ENCODE results near the gene STK38L. TPM values are rescaled to one million over a fixed set of nuclear protein-coding genes. Genes with fewer than 3 reads are reported as not detected.
A peak's percentile ranks its signal among the peaks of the same experiment; 100 is the strongest.

Gene STK38L
- total RNA-seq, 1 experiment from 2014 or later: 25.2 TPM

GRCh38 chr12:27243006-27243405, 1.1 kb upstream of the STK38L start:
- DNase-seq (ENCODE audit: low read depth, low spot score): no peak
- Histone ChIP-seq H3K36me3 (ENCODE audit: control insufficient read depth, insufficient read depth, low read length) (no peaks in the 10 kb centered on the region), H3K4me3 (ENCODE audit: low read depth in 2 of 2, low read length in 2 of 2) (no peak overlapping the region), H3K4me1 (ENCODE audit: control insufficient read depth, insufficient read depth, low read length) (peaks cover 15% of the 10 kb centered on the region), H3K9me3 (ENCODE audit: control insufficient read depth, insufficient read depth, low read depth, low read length) (peaks cover 4% of the 10 kb centered on the region; the same call in 1 of the 2 replicates), H3K27ac (ENCODE audit: low read length) (no peak overlapping the region), H3K27me3 (ENCODE audit: control insufficient read depth, insufficient read depth, low read length) (no peaks in the 10 kb centered on the region)
- intact Hi-C loops (cut with micrococcal nuclease; ENCODE audit: unreplicated experiment): no loop called here
- in situ Hi-C loops (cut with HindIII; ENCODE audit: low pct_unique_long_range_greater_than_20kb, low sequenced_read_pairs): no loop called here
- TF ChIP-seq POLR2AphosphoS5 (IDR thresholded peaks at IDR 0.05; ENCODE audit: low read depth, low read length) (no peak), CTCF (IDR thresholded peaks at IDR 0.05) (no peak), REST (IDR thresholded peaks at IDR 0.05; ENCODE audit: insufficient read depth in 1 of 2, low read depth in 2 of 2, low read length in 1 of 2) (no peak), SIN3A (IDR thresholded peaks at IDR 0.05; ENCODE audit: borderline replicate concordance, insufficient read depth, low read depth, low read length) (no peak), TCF7L2 (IDR thresholded peaks at IDR 0.05; ENCODE audit: low read depth, low read length) (no peak)
- CTCF ChIA-PET: no interaction called here
- POLR2A ChIA-PET: no interaction called here
- BruUV-seq (replicated peaks): no TSS peak
- no peak for ATAC-seq

GRCh38 chr12:27244689-27245488, 803 bp downstream of the STK38L start:
- intact Hi-C loops (cut with micrococcal nuclease; ENCODE audit: unreplicated experiment): no loop called here
- H3K27ac ChIP-seq (ENCODE audit: low read length): peak overlapping the region; percentile 94
- peak overlapping the region; percentile 74 to 95 for H3K4me3 ChIP-seq (ENCODE audit: low read depth in 2 of 2, low read length in 2 of 2)
- H3K4me1 ChIP-seq (ENCODE audit: control insufficient read depth, insufficient read depth, low read length): peaks cover 15% of the 10 kb centered on the region
- no peak for TF ChIP-seq SIN3A (IDR thresholded peaks at IDR 0.05; ENCODE audit: borderline replicate concordance, insufficient read depth, low read depth, low read length)
- peak; percentile 6 for TF ChIP-seq CTCF (IDR thresholded peaks at IDR 0.05)
- no peak for TF ChIP-seq TCF7L2 (IDR thresholded peaks at IDR 0.05; ENCODE audit: low read depth, low read length)
- no peak for TF ChIP-seq POLR2AphosphoS5 (IDR thresholded peaks at IDR 0.05; ENCODE audit: low read depth, low read length)
- no peak for TF ChIP-seq REST (IDR thresholded peaks at IDR 0.05; ENCODE audit: insufficient read depth in 1 of 2, low read depth in 2 of 2, low read length in 1 of 2)
- no peaks in the 10 kb centered on the region for H3K27me3 ChIP-seq (ENCODE audit: control insufficient read depth, insufficient read depth, low read length)
- BruUV-seq (replicated peaks): TSS peak; percentile 69
- ATAC-seq (no peak), DNase-seq (ENCODE audit: low read depth, low spot score) (peak; percentile 12)
- H3K9me3 ChIP-seq (ENCODE audit: control insufficient read depth, insufficient read depth, low read depth, low read length): peaks cover 4% of the 10 kb centered on the region; the same call in 1 of the 2 replicates
- no peaks in the 10 kb centered on the region for H3K36me3 ChIP-seq (ENCODE audit: control insufficient read depth, insufficient read depth, low read length)
- CTCF ChIA-PET: interaction anchor here (0.6 to 0.9 kb wide), 2 partner anchors 229 to 290 kb away, joined by 6 to 8 read pairs; no protein-coding TSS in a partner anchor
- POLR2A ChIA-PET: interaction anchor here (0.7 kb wide), 1 partner anchor 41 kb away, joined by 3 read pairs; no protein-coding TSS in a partner anchor
- in situ Hi-C loops (cut with HindIII; ENCODE audit: low pct_unique_long_range_greater_than_20kb, low sequenced_read_pairs): no loop called here
